Thymus (tissue), 11 donors: ENCODE measurements around the gene BSPRY. TPM values are rescaled to one million over a fixed set of nuclear protein-coding genes. Genes with fewer than 3 reads are reported as not detected.

Experiments used
- DNase-seq, 9 donors: peaks; one replicate each; pipeline ENCODE4 v3.0.0-alpha.2; 2013; ENCODE audit warnings: low spot score in 9 of 9, low read depth in 6 of 9, missing footprints in 1 of 9
- H3K27ac ChIP-seq, 2 donors: one replicate each; pipeline ENCODE4 v1.5.1; 2013; ENCODE audit warnings: control low read depth in 1 of 2, low read depth in 1 of 2, low read length in 1 of 2, mild to moderate bottlenecking in 1 of 2, moderate library complexity in 1 of 2
- H3K27me3 ChIP-seq, 2 donors: one replicate each; pipeline ENCODE4 v1.5.1; 2013; ENCODE audit warnings: low read length in 1 of 2; ENCODE audit not compliant: control insufficient read depth in 2 of 2, insufficient read depth in 1 of 2
- H3K36me3 ChIP-seq, 2 donors: one replicate each; pipeline ENCODE4 v1.5.1; 2013; ENCODE audit warnings: low read length in 1 of 2, mild to moderate bottlenecking in 1 of 2, moderate library complexity in 1 of 2; ENCODE audit not compliant: control insufficient read depth in 2 of 2, insufficient read depth in 2 of 2
- H3K4me1 ChIP-seq, 2 donors: one replicate each; pipeline ENCODE4 v1.5.1; 2013; ENCODE audit warnings: low read length in 2 of 2; ENCODE audit not compliant: control insufficient read depth in 2 of 2, insufficient read depth in 2 of 2
- H3K4me3 ChIP-seq, 2 donors: one replicate each; pipeline ENCODE4 v1.5.1; 2013; ENCODE audit warnings: low read length in 2 of 2, control low read depth in 1 of 2, mild to moderate bottlenecking in 1 of 2
- H3K9me3 ChIP-seq, 2 donors: one replicate each; pipeline ENCODE4 v1.5.1; 2013; ENCODE audit warnings: low read length in 1 of 2, mild to moderate bottlenecking in 1 of 2; ENCODE audit not compliant: control insufficient read depth in 2 of 2, insufficient read depth in 1 of 2
- WGBS: extraction: QIAGEN DNeasy Blood & Tissue Kit; methylation state at CpG from one replicate; pipeline ENCODE4 v1.1.7; 2013; 5-methylcytosine and 5-hydroxymethylcytosine counted together
- polyA plus RNA-seq: library from polyadenylated mRNA; stranded (reverse); fragments of 200-250 nt; gene quantifications from one replicate; pipeline ENCODE4 v1.2.3, GENCODE V29; 2013
- total RNA-seq: library from RNA; stranded (reverse); fragments of 120-200 nt; gene quantifications from one replicate; pipeline ENCODE4 v1.2.4, GENCODE V29; 2013
- donor health status: healthy.

The BSPRY gene
- total and polyA plus RNA-seq, 2 donors, result 2.3 to 6.1 TPM

DNA sequence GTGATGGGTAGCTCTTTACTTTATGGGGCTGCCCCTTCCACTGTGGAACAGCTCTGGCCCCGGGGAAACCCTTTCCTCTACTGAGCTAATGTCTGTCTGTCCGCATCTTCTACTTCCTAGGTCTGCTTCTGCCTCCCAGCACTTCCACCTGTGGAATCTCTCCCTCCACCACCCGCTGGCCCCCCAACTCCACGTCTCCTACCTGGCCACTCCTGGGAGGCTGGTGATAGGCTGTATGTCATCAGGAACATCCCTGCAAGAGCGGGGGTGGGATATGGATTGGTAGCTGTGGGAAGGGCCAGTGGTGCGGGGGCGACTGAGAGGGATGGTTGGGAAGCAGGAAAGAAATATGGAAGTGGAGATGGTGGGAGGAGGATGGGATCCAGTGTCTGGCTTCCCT lies 42.6 kb downstream of the BSPRY start:
- WGBS, result 98% methylated on average over 7 of the region's 7 CpGs
- no peak for DNase-seq
- Histone ChIP-seq H3K27me3 (no peaks in the 10 kb centered on the region), H3K9me3 (no peaks in the 10 kb centered on the region), H3K27ac (no peak overlapping the region), H3K36me3 (peaks cover 58 to 60% of the 10 kb centered on the region in 2 donors), H3K4me3 (no peak overlapping the region), H3K4me1 (peaks cover 0 to 6% of the 10 kb centered on the region in 2 donors)

DNA sequence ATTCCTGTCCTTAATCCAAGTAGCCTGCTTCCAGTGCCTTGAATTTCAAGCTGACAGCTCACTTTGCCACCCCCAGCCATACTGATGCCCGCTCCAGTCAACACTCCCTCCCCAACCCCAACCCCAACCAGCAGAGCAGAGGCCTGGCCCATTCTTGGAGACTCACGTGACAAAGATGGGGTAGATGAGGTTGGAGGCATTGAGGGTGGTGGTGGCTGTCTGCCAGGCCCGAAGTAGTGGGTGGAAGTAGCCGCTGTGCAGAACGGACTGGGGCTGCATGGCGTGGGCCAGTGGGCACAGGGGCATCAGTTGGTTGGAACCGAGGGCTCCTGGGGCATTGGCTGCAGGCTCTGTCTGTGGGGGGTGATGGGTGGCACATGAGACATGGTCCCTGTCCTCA lies 43.9 kb downstream of the BSPRY start:
- 97% methylated on average over 7 of the region's 7 CpGs for WGBS
- no peak overlapping the region for H3K4me3 ChIP-seq
- peaks cover 44 to 50% of the 10 kb centered on the region in 2 donors for H3K36me3 ChIP-seq
- H3K4me1 ChIP-seq, result peaks cover 0 to under 1% of the 10 kb centered on the region in 2 donors
- no peak overlapping the region for H3K27ac ChIP-seq
- no peak for DNase-seq
- H3K9me3 ChIP-seq, result no peaks in the 10 kb centered on the region
- no peaks in the 10 kb centered on the region for H3K27me3 ChIP-seq

DNA sequence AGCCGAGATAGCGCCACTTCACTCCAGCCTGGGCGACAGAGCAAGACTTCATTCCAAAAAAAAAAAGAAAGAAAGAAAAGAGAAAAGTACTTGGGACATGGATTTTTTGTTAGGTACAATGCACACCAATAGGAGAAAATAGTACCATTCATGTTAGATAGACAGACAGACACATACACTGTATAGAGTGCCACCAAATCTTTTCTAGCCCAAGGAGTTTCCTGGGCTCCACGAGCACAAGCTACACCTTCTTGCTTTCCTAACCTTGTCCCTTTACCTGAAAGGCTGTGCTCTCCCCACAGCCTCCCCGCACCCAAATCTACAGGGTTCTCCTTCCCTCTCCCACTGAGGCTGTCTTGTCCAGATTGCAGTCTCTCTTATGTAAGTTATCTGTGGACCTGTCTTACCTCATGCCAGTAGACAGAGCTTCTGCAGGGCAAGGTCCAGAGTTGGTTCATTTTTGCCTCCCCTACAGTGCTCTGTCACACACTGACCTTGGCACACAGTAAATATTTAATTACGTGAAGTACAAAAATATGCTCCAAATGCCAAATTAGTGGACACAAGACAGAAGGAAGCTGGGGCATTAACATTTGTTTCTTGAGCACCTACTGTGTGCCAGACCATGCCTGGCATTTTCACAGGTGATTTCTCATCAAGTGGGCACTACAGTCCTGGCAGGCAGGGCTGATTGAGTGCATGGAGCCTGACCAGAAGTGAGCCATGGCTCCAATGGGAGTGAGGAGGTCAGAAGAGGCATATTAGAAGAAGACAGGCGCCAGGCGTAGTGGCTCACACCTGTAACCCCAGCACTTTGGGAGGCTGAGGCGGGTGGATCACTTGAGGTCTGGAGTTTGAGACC lies 45.9 kb downstream of the BSPRY start:
- WGBS, result 97% methylated on average over 9 of the region's 9 CpGs
- Histone ChIP-seq H3K9me3 (no peaks in the 10 kb centered on the region), H3K27me3 (no peaks in the 10 kb centered on the region), H3K4me3 (no peak overlapping the region), H3K27ac (no peak overlapping the region), H3K4me1 (peaks cover 7 to 11% of the 10 kb centered on the region in 2 donors), H3K36me3 (peaks cover 27 to 31% of the 10 kb centered on the region in 2 donors)
- DNase-seq, result no peak

DNA sequence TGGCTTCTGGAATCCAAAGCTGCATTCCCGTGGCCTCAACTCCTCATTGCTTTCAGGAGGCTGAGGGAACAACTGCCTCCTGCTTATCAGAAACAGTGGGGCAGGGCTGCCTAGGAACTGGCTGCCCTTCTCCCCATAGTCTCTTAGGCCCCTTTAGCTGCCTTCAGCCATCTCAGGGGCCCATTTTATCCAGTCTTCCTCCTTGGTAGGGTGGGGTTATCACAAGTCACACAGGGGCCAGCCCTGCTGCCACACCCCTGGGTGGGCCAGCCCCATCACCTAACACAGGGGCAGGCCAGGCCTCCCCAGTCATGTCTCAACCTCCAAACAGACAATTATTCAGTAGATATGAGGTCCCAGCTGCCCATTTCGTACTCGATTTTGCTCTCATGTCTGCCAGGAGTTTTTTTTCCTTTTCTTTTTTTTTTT lies 47.9 kb downstream of the BSPRY start:
- DNase-seq, result no peak
- no peaks in the 10 kb centered on the region for H3K9me3 ChIP-seq
- H3K4me3 ChIP-seq, result no peak overlapping the region
- peaks cover 12% of the 10 kb centered on the region in 2 donors for H3K36me3 ChIP-seq
- H3K4me1 ChIP-seq, result peaks cover 16 to 21% of the 10 kb centered on the region in 2 donors
- H3K27me3 ChIP-seq, result no peaks in the 10 kb centered on the region
- WGBS, result 99% methylated on average over 3 of the region's 3 CpGs
- no peak overlapping the region for H3K27ac ChIP-seq

DNA sequence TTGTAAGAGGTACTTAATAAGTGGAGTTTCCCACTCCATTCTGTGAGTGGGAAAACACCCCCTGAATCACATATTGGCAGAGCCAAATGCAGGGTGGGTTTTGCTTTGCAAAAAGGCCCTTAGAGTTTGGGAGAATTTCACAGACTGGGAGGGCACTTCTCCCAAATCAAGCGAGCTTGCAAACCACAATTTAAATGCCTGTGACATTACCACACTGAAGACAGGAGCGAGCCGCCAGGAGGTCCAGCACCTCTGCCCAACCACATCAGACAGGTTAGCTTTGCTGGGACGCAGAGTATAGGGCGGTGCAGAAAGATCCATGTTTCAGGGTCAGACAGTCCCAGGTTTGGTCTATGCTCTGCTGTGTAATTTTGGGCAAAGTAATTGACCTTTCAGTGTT lies 49.5 kb downstream of the BSPRY start:
- peaks cover 16 to 21% of the 10 kb centered on the region in 2 donors for H3K4me1 ChIP-seq
- DNase-seq, result no peak
- no peaks in the 10 kb centered on the region for H3K27me3 ChIP-seq
- 93% methylated on average over 5 of the region's 5 CpGs for WGBS
- H3K9me3 ChIP-seq, result no peaks in the 10 kb centered on the region
- H3K27ac ChIP-seq, result no peak overlapping the region
- peaks cover 7 to 8% of the 10 kb centered on the region in 2 donors for H3K36me3 ChIP-seq
- H3K4me3 ChIP-seq, result no peak overlapping the region

DNA sequence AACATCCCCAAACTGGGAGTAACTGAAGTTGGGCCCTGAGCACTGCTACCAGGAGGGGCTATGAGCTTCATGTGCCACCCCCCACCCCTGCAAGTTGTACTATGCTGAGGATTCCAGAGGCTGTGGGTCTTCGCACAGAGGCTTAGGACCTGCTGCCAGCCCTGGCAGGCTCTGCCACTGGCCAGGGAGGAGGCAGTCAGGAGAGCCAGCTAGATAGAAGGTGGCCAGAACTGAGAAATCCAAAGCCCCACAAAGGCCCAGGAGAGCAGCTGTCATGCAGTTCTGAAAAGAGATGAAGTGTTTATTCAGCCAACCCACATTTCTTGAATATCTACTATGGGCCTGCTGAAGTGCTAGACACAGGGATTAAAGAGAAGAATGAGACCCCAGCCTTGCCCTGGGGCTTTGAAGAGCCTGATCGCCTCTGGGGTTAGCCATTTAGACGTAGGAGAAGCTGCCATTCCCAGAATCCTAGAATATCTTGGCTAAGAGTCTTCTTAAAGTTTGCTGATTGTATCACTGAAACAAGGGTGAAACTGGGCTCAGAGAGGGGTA lies 50.4 kb downstream of the BSPRY start:
- WGBS, result 98% methylated on average over 3 of the region's 3 CpGs
- peaks cover 7 to 8% of the 10 kb centered on the region in 2 donors for H3K36me3 ChIP-seq
- H3K9me3 ChIP-seq, result no peaks in the 10 kb centered on the region
- no peak overlapping the region for H3K27ac ChIP-seq
- DNase-seq, result no peak
- H3K27me3 ChIP-seq, result no peaks in the 10 kb centered on the region
- H3K4me3 ChIP-seq, result no peak overlapping the region
- H3K4me1 ChIP-seq, result peaks cover 16 to 21% of the 10 kb centered on the region in 2 donors

DNA sequence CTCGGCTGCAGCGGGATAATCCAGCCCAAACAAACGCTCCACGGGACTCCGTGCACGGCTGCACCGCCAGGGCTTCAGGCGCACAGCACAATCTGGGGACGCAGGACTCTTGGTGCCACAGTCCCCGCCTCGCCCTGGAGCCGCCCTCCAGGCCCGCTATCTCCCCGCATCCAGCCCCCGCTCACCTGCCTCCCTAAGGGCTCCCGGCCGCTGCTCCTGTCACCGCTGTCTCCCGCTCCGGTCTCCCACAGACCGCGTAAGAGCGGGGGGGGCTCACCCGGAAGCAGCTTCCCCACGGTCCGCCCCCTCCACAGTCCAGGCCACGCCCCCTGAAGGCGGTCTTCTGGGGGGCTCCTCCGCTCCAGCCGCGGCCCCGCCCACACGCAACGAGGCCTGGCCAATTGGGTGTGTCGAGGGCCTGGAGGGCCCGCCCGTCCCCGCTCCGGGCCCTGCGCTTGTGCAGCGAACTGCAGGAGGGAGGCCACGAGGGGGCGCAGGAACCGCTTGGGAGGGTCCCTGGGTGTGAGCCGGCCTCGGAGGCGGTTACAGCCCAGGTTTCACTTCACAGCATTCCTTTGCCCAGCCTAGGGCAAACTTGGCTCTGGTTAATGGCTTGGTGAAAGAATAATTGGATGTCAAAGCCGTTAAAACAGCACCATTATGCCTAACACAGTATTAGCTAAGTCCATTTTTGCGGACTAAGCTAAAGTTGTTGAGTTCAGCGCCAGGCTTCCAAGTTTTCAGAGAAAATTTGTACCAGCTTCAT lies 51.9 kb downstream of the BSPRY start, which contains the start of gene ALAD:
TSS of gene ALAD (minus strand) at position 258 of the 766 bp plus-strand sequence. CDS start 7,725 bp downstream, outside the sequence.
- WGBS, result 3% methylated on average over 50 of the region's 50 CpGs
- DNase-seq, result peak; percentile 85 to 99 (median 98)
- no peaks in the 10 kb centered on the region for H3K9me3 ChIP-seq
- peaks cover 16 to 21% of the 10 kb centered on the region in 2 donors for H3K4me1 ChIP-seq
- peak within 1 kb of the TSS; percentile 71 to 95 for H3K4me3 ChIP-seq
- peak within 1 kb of the TSS; percentile 36 to 76 for H3K27ac ChIP-seq
- no peaks in the 10 kb centered on the region for H3K27me3 ChIP-seq
- peaks cover 0 to 6% of the 10 kb centered on the region in 2 donors for H3K36me3 ChIP-seq

DNA sequence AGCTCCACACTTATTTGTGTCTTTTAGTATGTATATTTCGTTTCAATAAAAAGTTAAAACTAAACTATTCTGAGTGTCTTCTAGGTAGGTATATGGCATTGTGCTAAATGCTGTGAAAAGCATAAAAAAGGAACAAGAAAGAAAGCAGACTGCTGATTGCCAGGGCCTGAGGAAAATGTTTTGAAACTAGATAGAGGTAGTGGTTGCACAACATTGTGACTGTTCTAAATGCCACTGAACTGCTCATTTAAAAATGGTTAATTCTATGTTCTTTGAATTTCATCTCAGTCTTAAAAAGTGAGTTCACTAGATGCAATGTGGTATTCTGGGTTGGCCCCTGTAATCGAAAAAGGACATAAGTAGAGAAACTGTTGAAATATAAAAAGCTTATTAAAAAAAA lies 54.3 kb downstream of the BSPRY start:
- Histone ChIP-seq H3K4me1 (peaks cover 16 to 21% of the 10 kb centered on the region in 2 donors), H3K27me3 (no peaks in the 10 kb centered on the region), H3K27ac (no peak overlapping the region), H3K4me3 (no peak overlapping the region), H3K36me3 (peaks cover 12 to 13% of the 10 kb centered on the region in 2 donors), H3K9me3 (no peaks in the 10 kb centered on the region)
- 93% methylated on average over 2 of the region's 2 CpGs for WGBS
- no peak for DNase-seq
